Body of pancreas (tissue), 4 donors: Measurements from ENCODE around the gene UBE2U. TPM values are rescaled to one million over a fixed set of nuclear protein-coding genes. Genes with fewer than 3 reads are reported as not detected.
"Not testable (repeated sequence)": the region's sequence is repeated elsewhere in the genome, so short reads cannot be mapped to it uniquely, and the experiment has no call there.

Experiments used
- ATAC-seq: fragments of 150-250 bp; one replicate; pipeline ENCODE4 v1.9.1; 2016
- DNase-seq, 4 donors: peaks; one replicate each; pipeline ENCODE4 v3.0.0-alpha.2; 2019
- H3K27ac ChIP-seq, 4 donors: fragments of 200-600 bp; sonication (generic); 1 replicate in 3 of 4; 2 replicates in 1 of 4; pipeline versions ENCODE4 v1.5.1 to v1.6.1; 2016 to 2019; ENCODE audit warnings: mild to moderate bottlenecking in 1 of 4, mixed read lengths in 1 of 4, moderate library complexity in 1 of 4
- H3K27me3 ChIP-seq, 2 donors: fragments of 200-600 bp; sonication (generic); one replicate each; pipeline ENCODE4 v1.6.0; 2016; ENCODE audit warnings: mild to moderate bottlenecking in 1 of 2
- H3K36me3 ChIP-seq, 2 donors: fragments of 200-600 bp; sonication (generic); replicated peaks in 1 of 2; 2 replicates each; pipeline ENCODE4 v1.5.1; 2016; ENCODE audit warnings: low read depth in 2 of 2; ENCODE audit not compliant: insufficient read depth in 1 of 2
- H3K4me1 ChIP-seq: fragments of 200-600 bp; sonication (generic); one replicate; pipeline ENCODE4 v1.6.0; 2016
- H3K4me3 ChIP-seq, 2 donors: fragments of 200-600 bp; sonication (generic); 1 replicate in 1 of 2; 2 replicates in 1 of 2; pipeline ENCODE4 v1.5.1; 2016 to 2019
- H3K9me3 ChIP-seq, 3 donors: fragments of 200-600 bp; sonication (generic); 1 replicate in 2 of 3; 2 replicates in 1 of 3; pipeline ENCODE4 v1.5.1; 2016
- CTCF ChIP-seq, 7 experiments: fragments of 450-650 bp in 4 of 7; fragments of 200-600 bp in 3 of 7; sonication (generic) in 3 of 7; IDR thresholded peaks; one replicate each; pipeline ENCODE4 v1.5.1; 2016 to 2019; ENCODE audit warnings: antibody characterized with exemption in 7 of 7
- POLR2A ChIP-seq, 3 donors: fragments of 450-650 bp; IDR thresholded peaks; one replicate each; pipeline ENCODE4 v1.6.1; 2016; ENCODE audit warnings: antibody characterized with exemption in 3 of 3, mild to moderate bottlenecking in 2 of 3
- WGBS, 2 donors: methylation state at CpG; one replicate each; pipeline ENCODE4 v1.1.5; 2017; 5-methylcytosine and 5-hydroxymethylcytosine counted together
- intact Hi-C: fragments of 100-400 bp; cut with DNase I; formaldehyde crosslinking; loops from one replicate; pipeline ENCODE4 v1.15.1; 2023
- total RNA-seq, 2 donors: library from RNA; depleted of rRNA; stranded (reverse); fragments of >200 nt; gene quantifications; one replicate each; pipeline ENCODE4 v1.1.0, GENCODE V29; 2016

Gene UBE2U
- total RNA-seq, 2 donors from 2014 or later, result not detected

GRCh38 chr1:64236541-64236954 lies 33.1 kb downstream of the UBE2U start:
- H3K27ac ChIP-seq, result no peak overlapping the region
- no peak for DNase-seq
- intact Hi-C loops, result loop anchor here (5.0 to 10.0 kb wide), 2 partner anchors 552 to 619 kb away; no protein-coding TSS in a partner anchor
- no peak for ATAC-seq
- no peaks in the 10 kb centered on the region for H3K36me3 ChIP-seq
- no peaks in the 10 kb centered on the region for H3K27me3 ChIP-seq
- H3K4me1 ChIP-seq, result no peaks in the 10 kb centered on the region
- WGBS, 2 donors, result 62 to 78% methylated on average over 1 of the region's 1 CpG
- H3K4me3 ChIP-seq, result no peak overlapping the region
- TF ChIP-seq CTCF (IDR thresholded peaks at IDR 0.05) (no peak), POLR2A (IDR thresholded peaks at IDR 0.05) (no peak)
- H3K9me3 ChIP-seq, result no peaks in the 10 kb centered on the region

GRCh38 chr1:64239519-64239918 lies 36.1 kb downstream of the UBE2U start:
- not testable (repeated sequence) for H3K36me3 ChIP-seq, ATAC-seq

GRCh38 chr1:64240206-64240605 lies 36.8 kb downstream of the UBE2U start:
- no peaks in the 10 kb centered on the region for H3K36me3 ChIP-seq
- ATAC-seq (no peak), DNase-seq (no peak)
- intact Hi-C loops, result no loop called here
- H3K27ac ChIP-seq, result no peak overlapping the region
- no peak overlapping the region for H3K4me3 ChIP-seq
- no peaks in the 10 kb centered on the region for H3K27me3 ChIP-seq
- no peaks in the 10 kb centered on the region for H3K9me3 ChIP-seq
- TF ChIP-seq CTCF (IDR thresholded peaks at IDR 0.05) (no peak), POLR2A (IDR thresholded peaks at IDR 0.05) (no peak)
- peaks cover 18% of the 10 kb centered on the region for H3K4me1 ChIP-seq

More at GRCh38 chr1:64239519-64239918, 36.1 kb downstream of the UBE2U start:
- WGBS, 2 donors, result 78 to 90% methylated on average over 4 of the region's 4 CpGs
- intact Hi-C loops, result loop anchor here (5.0 to 10.0 kb wide), 2 partner anchors 555 to 622 kb away; no protein-coding TSS in a partner anchor
- not testable (repeated sequence) for H3K4me3 ChIP-seq, H3K27ac ChIP-seq, DNase-seq, H3K9me3 ChIP-seq, H3K27me3 ChIP-seq
- peaks cover 14% of the 10 kb centered on the region for H3K4me1 ChIP-seq

- ATAC-seq (no peak), DNase-seq (no peak)
- Histone ChIP-seq H3K36me3 (no peaks in the 10 kb centered on the region), H3K9me3 (no peaks in the 10 kb centered on the region), H3K27me3 (no peaks in the 10 kb centered on the region), H3K4me3 (no peak overlapping the region), H3K4me1 (peaks cover 20% of the 10 kb centered on the region), H3K27ac (no peak overlapping the region)
- intact Hi-C loops, result no loop called here
- TF ChIP-seq POLR2A (IDR thresholded peaks at IDR 0.05), result no peak
- no peak for TF ChIP-seq CTCF (IDR thresholded peaks at IDR 0.05)
These were observed 37.6 kb downstream of the UBE2U start for GRCh38 chr1:64241069-64241468.

GRCh38 chr1:64242895-64243756 lies 39.7 kb downstream of the UBE2U start:
- 11 to 23% methylated on average over 6 of the region's 6 CpGs for WGBS, 2 donors
- DNase-seq, result no peak
- Histone ChIP-seq H3K4me1 (peaks cover 26% of the 10 kb centered on the region), H3K9me3 (no peaks in the 10 kb centered on the region), H3K27me3 (no peaks in the 10 kb centered on the region), H3K4me3 (no peak overlapping the region), H3K27ac (no peak overlapping the region), H3K36me3 (no peaks in the 10 kb centered on the region)
- peak; percentile 62 for ATAC-seq
- TF ChIP-seq CTCF (IDR thresholded peaks at IDR 0.05) (peak in 6 of 7 experiments; percentile 40 to 79 (median 61)), POLR2A (IDR thresholded peaks at IDR 0.05) (no peak)
- intact Hi-C loops, result no loop called here
